TTC549 (cell line): Measurements from ENCODE around the gene SCN2B.
"Not testable (repeated sequence)": the region's sequence is repeated elsewhere in the genome, so short reads cannot be mapped to it uniquely, and the experiment has no call there.

Experiments
- FAIRE-seq: peaks from 2 replicates; lab custom pipeline; 2012; peaks lifted over from hg19 to GRCh38; lab: Jason Lieb, UNC

The SCN2B gene

GRCh38 chr11:118206391-118207031 lies 30.1 kb upstream of the SCN2B start:
- FAIRE-seq = no peak

DNA sequence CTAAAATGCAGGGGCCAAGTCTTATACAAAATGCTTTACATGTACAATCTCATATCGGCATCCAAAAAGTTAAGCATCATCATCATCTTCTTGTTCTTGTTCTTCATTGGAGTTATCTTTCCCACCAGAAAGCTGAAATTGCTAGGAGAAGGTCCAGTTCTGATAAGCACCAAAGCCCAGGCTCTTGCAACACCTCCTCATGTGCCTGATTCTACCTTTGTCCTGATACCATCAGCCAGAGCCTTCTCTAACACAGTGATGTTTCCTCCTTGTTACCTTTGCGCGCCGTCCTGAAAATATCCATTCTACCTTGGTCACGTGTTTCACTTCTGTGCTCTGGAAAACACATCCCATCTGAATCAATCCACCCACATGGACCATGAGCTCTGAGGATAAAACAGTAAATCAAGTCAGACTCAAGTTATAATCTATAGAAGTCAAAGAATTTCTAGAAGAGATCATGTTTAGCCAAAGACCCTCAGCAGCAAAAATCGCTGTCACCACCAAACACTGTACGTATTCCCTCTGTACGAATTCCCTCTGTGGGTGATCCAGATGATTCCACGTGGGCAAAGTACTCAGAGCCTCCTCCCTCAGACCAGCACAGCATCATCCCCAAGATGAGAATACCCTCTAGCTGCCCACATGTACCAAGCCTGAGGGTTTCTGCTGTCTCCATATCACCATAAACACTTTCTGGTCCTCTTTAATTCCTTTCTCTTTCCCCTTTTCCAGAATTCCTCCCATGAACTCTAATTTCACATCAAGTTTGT lies 29.4 kb upstream of the SCN2B start:
- FAIRE-seq = no peak

DNA sequence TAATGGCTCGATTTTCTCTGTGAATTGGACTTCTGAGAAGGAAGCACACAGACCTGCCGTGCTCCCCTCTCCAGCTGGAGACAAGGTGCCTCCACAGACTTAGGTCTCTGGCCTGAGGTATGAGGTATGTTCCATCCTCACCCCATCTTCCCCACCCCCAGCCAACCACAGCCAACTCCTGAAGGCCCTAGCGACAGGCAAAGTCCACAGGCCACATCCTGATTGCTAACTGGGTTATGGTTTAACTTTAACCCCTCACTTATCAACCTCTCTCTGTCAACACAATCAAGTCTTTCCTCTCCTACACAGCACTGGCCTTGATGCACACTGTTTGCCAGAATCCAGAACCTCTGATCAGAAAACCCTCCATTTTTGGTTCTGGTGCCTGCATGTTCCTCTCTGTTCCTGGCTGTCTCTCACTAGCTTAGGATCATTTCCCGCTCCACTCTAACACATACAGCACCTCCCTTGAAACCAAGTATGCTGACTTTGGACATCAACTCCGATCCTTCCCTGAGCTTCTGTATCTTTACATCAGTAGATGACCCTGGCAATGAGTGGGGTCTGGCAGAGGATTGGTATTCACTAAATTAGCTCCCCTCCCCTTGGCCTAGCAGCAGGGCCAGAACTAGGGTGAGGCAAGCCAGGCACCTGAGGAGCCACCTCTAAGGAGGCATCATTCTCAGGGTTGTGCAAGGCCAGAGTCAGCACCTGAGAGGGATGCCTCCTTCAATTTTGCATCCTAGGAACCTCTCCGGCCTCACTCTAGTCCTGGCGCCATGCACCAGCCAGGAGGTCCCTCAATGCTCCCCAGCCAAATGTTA lies 26.4 kb upstream of the SCN2B start:
- no peak for FAIRE-seq

DNA sequence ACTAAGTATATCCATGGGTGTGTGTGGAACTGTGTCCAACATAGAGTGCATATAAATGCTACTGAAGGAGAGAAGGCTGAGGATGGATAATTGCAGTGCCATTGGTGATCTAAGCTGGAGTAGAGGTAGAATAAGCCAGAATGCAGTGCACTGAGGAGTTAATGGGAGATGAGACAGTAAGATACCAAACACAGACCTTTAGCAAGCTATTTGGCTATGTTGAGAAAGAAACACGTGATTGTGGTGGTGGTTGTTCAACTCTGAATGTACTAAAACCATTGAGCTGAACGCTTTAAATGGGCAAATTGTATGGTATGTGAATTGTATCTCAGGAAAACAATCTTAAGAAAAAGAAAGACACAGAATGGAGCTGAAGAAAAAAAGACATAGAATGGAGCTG lies 25.5 kb upstream of the SCN2B start:
- FAIRE-seq = no peak

- no peak for FAIRE-seq
Observed at GRCh38 chr11:118200901-118201680, 24.7 kb upstream of the SCN2B start.

GRCh38 chr11:118200497-118200896 lies 24.1 kb upstream of the SCN2B start:
- no peak for FAIRE-seq

DNA sequence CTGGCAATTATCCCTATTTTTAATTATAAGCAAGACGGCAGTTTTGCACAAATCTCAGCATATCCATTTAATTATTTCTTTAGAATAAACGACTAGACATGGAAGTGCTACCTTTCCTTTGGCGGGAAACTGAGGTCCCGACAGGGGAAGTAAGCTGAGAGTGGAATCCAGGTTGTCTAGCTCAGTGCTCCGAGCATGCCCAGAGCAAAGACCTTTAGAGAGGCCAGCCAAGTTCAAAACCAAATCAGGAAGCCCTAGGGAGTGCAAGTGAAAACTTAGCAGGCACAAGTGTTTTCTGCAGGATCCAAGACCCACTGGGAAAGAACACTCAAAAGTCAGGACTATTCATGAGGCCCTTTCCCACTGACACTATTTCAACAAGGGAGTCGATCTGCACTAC lies 22.7 kb upstream of the SCN2B start:
- FAIRE-seq = no peak

DNA sequence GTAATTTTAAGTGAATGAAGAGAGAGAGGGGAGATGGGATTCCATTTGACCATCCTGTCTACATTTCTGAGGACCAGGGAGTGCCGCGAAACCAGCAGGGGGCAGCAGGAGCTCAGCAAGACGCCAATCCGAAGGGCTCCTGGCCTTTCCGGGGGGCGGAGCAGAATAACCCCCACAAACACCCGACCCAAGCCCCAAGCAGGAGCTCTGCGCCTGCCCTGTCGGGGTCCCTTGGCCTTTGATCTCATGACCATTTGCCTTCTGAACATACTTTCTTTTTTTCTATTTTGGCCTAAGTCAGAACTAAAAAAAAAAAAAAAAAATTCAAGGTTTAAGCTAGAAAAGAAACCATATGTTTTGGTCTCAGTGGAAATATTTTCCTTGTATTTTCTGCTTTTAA lies 21.9 kb upstream of the SCN2B start:
- FAIRE-seq = no peak

DNA sequence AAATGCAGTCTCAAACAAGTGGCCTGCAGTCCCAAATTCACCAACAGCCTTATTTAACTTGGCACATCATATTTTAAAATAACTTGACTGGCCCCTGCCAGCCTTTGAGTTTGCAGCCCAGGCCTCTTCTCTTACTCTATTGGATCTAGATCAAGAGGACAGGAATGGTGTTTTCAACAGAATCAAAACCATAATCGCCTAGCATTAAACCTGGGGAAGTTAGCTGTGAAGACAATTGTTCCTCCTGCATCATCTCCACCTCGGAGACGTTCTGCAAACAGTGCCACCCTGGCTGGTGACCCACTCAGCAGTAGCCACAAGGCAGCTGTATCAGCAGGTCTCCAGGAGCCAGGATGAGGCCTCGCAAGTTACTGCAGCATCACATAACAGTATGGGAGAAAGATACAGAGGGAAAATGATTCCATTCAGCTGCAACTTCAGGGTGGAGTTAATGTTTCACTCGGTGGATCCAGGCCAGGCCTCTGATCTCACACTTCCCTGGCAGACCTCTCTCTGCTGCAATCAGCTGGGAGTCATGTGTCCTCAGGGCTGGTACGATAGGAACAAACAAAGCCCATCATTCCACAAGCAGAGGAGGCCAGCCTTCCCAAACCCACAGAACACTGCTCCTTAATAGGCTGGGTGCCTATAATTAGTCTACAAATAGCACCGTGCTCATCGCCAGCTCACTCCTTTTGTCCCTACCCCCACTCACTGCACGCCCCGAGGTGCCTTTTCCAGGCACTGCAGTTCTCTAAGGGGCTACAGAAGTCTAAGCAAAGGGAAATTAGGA lies 18.6 kb upstream of the SCN2B start:
- FAIRE-seq = no peak

DNA sequence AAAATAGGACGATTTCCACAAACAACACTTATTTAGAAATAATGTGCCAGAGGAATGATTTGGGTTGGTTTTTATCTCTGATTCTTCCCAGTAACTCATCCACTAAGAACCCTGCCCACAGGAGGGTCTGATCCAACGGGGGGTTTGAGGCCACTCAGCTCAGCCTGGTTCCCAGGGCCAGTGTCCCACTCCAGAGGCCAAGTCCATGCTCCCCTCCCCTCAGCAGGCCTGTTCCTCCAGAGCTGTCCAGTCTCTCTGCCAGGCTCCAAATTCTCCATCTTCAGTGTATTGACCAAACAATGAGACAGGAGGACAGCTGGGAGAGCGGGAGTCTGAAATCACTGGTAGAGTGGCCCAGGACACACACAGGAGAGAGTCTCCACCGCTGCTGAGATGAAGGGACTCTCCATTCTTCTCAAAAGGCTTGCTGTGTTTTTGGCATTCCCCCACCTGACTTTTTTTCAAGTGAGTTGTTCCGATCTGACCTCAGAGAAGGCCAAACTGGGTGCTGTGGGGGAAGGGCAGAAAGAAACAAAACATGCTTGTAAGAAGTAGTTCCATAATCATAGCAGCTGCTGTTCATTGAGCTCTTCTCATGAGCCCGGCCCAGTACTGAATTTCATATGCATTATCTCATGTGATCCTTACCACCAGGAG lies 17.6 kb upstream of the SCN2B start:
- FAIRE-seq = no peak

- FAIRE-seq = not testable (repeated sequence)
Observed at GRCh38 chr11:118192817-118193216, 16.4 kb upstream of the SCN2B start.

- FAIRE-seq = not testable (repeated sequence)
Observed at GRCh38 chr11:118190942-118191506, 14.6 kb upstream of the SCN2B start.

DNA sequence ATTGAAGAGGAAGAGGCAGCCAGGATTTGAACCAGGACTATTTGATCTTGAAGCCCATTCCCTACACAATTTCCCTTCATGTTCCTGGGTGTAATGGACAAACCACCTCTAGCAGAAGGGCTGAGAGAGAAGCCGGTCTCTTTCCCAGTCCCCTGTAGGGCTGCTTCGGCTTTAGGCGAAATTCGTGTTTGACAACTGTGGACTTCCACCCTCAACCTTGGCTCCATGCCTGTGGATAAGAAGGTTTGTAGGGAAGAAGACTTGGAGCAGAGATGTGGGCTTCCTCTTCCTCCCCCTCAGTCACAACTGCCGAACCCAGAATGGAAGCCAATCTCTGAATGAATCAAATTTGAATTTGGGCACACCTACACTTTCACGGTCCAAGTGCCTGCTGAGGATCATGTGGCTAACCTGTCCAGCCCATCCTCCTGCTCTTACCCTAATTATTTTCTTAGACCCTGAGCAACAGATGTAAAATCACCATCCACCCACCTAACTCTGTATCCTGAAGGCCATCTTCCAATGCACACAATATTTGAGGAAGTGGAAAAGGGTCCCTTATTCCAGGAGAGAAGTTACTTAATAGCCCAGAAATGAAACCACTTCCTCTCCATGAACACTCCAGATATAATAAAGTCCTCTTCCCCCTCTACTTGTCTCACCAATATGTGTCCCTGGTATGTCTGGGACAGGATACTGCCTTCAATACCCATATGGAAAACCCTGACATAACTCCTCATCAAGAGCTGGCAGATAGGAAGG lies 10.1 kb upstream of the SCN2B start:
- no peak for FAIRE-seq

DNA sequence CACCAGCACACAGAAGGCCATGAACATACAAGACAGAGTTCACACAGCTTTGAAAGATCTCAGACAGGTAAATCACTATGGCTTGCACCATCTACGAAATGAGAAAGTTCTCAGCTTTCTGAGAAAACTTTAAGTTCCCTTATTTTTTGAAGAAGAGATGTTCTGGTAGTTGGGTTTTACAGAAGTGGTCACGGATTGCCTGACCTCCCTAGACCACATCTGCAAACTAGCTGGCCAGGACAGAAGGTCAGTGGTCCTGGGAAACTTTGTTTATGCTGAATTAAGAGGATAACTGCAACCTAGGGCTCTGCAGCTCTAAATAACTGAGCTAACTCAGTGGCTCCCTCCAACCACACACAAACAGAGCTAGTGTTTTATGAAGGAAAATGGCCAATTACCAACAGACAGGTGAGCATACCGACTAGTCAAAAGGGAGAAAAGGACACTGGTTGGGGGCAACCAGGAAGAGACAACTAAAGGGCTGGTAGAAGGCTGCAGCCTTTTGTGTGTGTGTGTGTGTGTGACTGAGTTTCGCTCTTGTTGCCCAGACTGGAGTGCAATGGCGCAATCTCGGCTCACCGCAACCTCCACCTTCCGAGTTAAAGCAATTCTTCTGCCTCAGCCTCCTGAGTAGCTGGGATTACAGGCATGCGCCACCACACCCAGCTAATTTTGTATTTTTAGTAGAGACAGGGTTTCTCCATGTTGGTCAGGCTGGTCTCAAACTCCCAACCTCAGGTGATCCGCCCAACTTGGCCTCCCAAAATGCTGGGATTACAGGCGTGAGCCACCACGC lies 8.5 kb upstream of the SCN2B start:
- FAIRE-seq = no peak

DNA sequence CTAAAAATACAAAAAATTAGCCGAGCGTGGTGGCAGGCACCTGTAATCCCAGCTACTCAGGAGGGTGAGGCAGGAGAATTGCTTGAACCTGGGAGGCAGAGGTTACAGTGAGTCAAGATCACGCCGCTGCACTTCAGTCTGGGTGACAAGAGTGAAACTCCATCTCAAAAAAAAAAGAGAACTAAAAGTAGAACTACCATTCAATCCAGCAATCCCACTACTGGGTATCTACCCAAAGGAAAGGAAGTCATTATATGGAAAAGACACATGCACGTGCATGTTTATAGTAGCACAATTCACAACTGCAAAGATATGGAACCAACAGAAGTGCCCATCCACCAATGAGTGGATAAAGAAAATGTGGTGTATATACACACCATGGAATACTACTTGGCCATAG lies 7.3 kb upstream of the SCN2B start:
- FAIRE-seq = not testable (repeated sequence)

GRCh38 chr11:118180300-118180703 lies 3.9 kb upstream of the SCN2B start:
- FAIRE-seq = no peak

GRCh38 chr11:118176778-118177134 lies 317 bp upstream of the SCN2B start:
- no peak for FAIRE-seq

GRCh38 chr11:118175031-118175992 lies 1.1 kb downstream of the SCN2B start:
- FAIRE-seq = no peak
